ENCODE results near the gene HS2ST1. TPM values are rescaled to one million over a fixed set of nuclear protein-coding genes. Genes with fewer than 3 reads are reported as not detected.

HS2ST1 gene
- total and polyA plus RNA-seq, 10 of the 15 experiments (the other 5 are each of a cell fraction or from before 2014, with no cell fraction given), result 5.4 to 30.8 (median 18.6) TPM

GRCh38 chr1:87140831-87141540 is 226.6 kb downstream of the HS2ST1 start:
- H3K4me1 ChIP-seq (ENCODE audit: control insufficient read depth, insufficient read depth, low read length), result no peaks in the 10 kb centered on the region
- in situ Hi-C loops (cut with MboI), result no loop called here
- ATAC-seq (no peak), FAIRE-seq (no peak), DNase-seq (ENCODE audit: low read depth, low spot score) (no peak)
- no peaks in the 10 kb centered on the region; a peak in 1 of 4 replicates for H3K27me3 ChIP-seq (replicated peaks in 1 of 2; ENCODE audit: control insufficient read depth in 2 of 2, insufficient read depth in 2 of 2, low read length in 1 of 2)
- no peaks in the 10 kb centered on the region for H3K36me3 ChIP-seq (ENCODE audit: control insufficient read depth in 2 of 2, insufficient read depth in 2 of 2, low read length in 1 of 2)
- intact Hi-C loops (cut with micrococcal nuclease; ENCODE audit: unreplicated experiment), result no loop called here
- POLR2A ChIA-PET, result no interaction called here
- no TSS peak for BruUV-seq (replicated peaks)
- H3K27ac ChIP-seq (ENCODE audit: control insufficient read depth, insufficient read depth), result no peak overlapping the region
- CTCF ChIA-PET, result no interaction called here
- no peaks in the 10 kb centered on the region for H4K20me1 ChIP-seq (ENCODE audit: control insufficient read depth, insufficient read depth)
- H3K4me3 ChIP-seq, result no peak overlapping the region
- TF ChIP-seq ZBED1 (IDR thresholded peaks at IDR 0.05; ENCODE audit: borderline replicate concordance) (no peak), SRF (IDR thresholded peaks at IDR 0.05; ENCODE audit: low read depth in 2 of 2, low read length in 2 of 2) (no peak), FOXM1 (IDR thresholded peaks at IDR 0.05; ENCODE audit: low read depth, low read length) (no peak), SMARCA5 (IDR thresholded peaks at IDR 0.05) (no peak)
- TF ChIP-seq, protein P1, sequence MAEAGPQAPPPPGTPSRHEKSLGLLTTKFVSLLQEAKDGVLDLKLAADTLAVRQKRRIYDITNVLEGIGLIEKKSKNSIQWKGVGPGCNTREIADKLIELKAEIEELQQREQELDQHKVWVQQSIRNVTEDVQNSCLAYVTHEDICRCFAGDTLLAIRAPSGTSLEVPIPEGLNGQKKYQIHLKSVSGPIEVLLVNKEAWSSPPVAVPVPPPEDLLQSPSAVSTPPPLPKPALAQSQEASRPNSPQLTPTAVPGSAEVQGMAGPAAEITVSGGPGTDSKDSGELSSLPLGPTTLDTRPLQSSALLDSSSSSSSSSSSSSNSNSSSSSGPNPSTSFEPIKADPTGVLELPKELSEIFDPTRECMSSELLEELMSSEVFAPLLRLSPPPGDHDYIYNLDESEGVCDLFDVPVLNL (IDR thresholded peaks at IDR 0.05; ENCODE audit: low read depth, low read length), result no peak
- TF ChIP-seq, protein P2, sequence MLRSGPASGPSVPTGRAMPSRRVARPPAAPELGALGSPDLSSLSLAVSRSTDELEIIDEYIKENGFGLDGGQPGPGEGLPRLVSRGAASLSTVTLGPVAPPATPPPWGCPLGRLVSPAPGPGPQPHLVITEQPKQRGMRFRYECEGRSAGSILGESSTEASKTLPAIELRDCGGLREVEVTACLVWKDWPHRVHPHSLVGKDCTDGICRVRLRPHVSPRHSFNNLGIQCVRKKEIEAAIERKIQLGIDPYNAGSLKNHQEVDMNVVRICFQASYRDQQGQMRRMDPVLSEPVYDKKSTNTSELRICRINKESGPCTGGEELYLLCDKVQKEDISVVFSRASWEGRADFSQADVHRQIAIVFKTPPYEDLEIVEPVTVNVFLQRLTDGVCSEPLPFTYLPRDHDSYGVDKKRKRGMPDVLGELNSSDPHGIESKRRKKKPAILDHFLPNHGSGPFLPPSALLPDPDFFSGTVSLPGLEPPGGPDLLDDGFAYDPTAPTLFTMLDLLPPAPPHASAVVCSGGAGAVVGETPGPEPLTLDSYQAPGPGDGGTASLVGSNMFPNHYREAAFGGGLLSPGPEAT (IDR thresholded peaks at IDR 0.05; ENCODE audit: low read depth), result no peak
- RAD21 ChIA-PET (ENCODE audit: unreplicated experiment), result interaction anchor here (0.7 kb wide), 1 partner anchor 63 kb away, joined by 3 read pairs; no protein-coding TSS in a partner anchor
- no peak overlapping the region for H2AFZ ChIP-seq (ENCODE audit: control insufficient read depth, low read depth, low read length)
- H3K9me3 ChIP-seq (replicated peaks; ENCODE audit: control insufficient read depth, insufficient read depth, low read length), result no peaks in the 10 kb centered on the region; the same call in 2 of the 3 replicates
- H3K4me2 ChIP-seq (ENCODE audit: control insufficient read depth, insufficient read depth), result no peak overlapping the region
- H3K79me2 ChIP-seq (ENCODE audit: control insufficient read depth, insufficient read depth, low read length), result no peaks in the 10 kb centered on the region
- WGBS (ENCODE audit: insufficient coverage, insufficient replicate concordance, low lambda C conversion rate, missing lambda C conversion rate), result 69% methylated on average over 2 of the region's 2 CpGs
- H3K9ac ChIP-seq (ENCODE audit: control insufficient read depth, insufficient read depth, low read length), result no peak overlapping the region
- SMC1A ChIA-PET (ENCODE audit: uncharacterized antibody, unreplicated experiment), result interaction anchor here (2.1 kb wide), 1 partner anchor 9 kb away, joined by 5 read pairs; no protein-coding TSS in a partner anchor
